Calu3 (cell line): Measurements from ENCODE around the gene SWI5. TPM values are rescaled to one million over a fixed set of nuclear protein-coding genes. Genes with fewer than 3 reads are reported as not detected.

Experiments
- BruUV-seq: library from RNA; stranded (reverse); fragments of 400-500 nt; replicated peaks from 2 replicates; lab custom pipeline; 2021; lab: Mats Ljungman, UMichigan
- CTCF ChIA-PET: fragments of 300-600 bp; sonication (Branson Sonifier 250); formaldehyde crosslinking; loops from one replicate; lab custom pipeline; 2022; ENCODE audit warnings: antibody characterized with exemption; lab: Charles Lee
- DNase-seq: peaks from one replicate; pipeline ENCODE4 v3.0.0; 2022
- H3K27ac Mint-ChIP-seq: one replicate; pipeline ENCODE4 v1.8.0; 2022; ENCODE audit warnings: mixed read lengths; ENCODE audit not compliant: unreplicated experiment
- H3K27me3 Mint-ChIP-seq: one replicate; pipeline ENCODE4 v1.8.0; 2022; ENCODE audit warnings: mixed read lengths; ENCODE audit not compliant: unreplicated experiment
- H3K36me3 Mint-ChIP-seq: one replicate; pipeline ENCODE4 v1.8.0; 2022; ENCODE audit warnings: mild to moderate bottlenecking, moderate library complexity, mixed read lengths; ENCODE audit not compliant: insufficient read depth, unreplicated experiment
- H3K4me1 Mint-ChIP-seq: one replicate; pipeline ENCODE4 v1.8.0; 2022; ENCODE audit warnings: mild to moderate bottlenecking, low read depth, mixed read lengths; ENCODE audit not compliant: unreplicated experiment
- H3K4me3 Mint-ChIP-seq: one replicate; pipeline ENCODE4 v1.8.0; 2022; ENCODE audit warnings: mild to moderate bottlenecking, low read depth, moderate library complexity, mixed read lengths; ENCODE audit not compliant: unreplicated experiment
- H3K9me3 Mint-ChIP-seq: one replicate; pipeline ENCODE4 v1.8.0; 2022; ENCODE audit warnings: low read depth, mixed read lengths; ENCODE audit not compliant: unreplicated experiment
- CTCF ChIP-seq: fragments of 200-600 bp; IDR thresholded peaks from one replicate; pipeline ENCODE4 v1.8.0; 2022; ENCODE audit warnings: antibody characterized with exemption; ENCODE audit not compliant: unreplicated experiment
- intact Hi-C: fragments of 100-400 bp; cut with micrococcal nuclease; formaldehyde crosslinking; loops from one replicate; pipeline ENCODE4 v1.10.0; 2022; ENCODE audit not compliant: unreplicated experiment
- total RNA-seq: library from RNA; stranded (reverse); gene quantifications from 2 replicates; pipeline ENCODE4 v1.2.3, GENCODE V29; 2022

Gene SWI5
- total RNA-seq, 1 experiment from 2014 or later = 9.6 TPM

- TF ChIP-seq CTCF = no peak
- Mint-ChIP-seq H3K4me1 (no peaks in the 10 kb centered on the region), H3K9me3 (no peaks in the 10 kb centered on the region), H3K36me3 (peaks cover 8% of the 10 kb centered on the region), H3K27me3 (no peaks in the 10 kb centered on the region), H3K4me3 (no peak overlapping the region), H3K27ac (no peak overlapping the region)
- no peak for DNase-seq
- intact Hi-C loops = no loop called here
- CTCF ChIA-PET = interaction anchor here (0.8 kb wide), 1 partner anchor 13 kb away, joined by 3 read pairs; the partner anchor contains the start of genes GOLGA2 and SWI5
- no TSS peak for BruUV-seq
Observed at GRCh38 chr9:128288273-128289004, 12.4 kb downstream of the SWI5 start.

GRCh38 chr9:128292009-128292408, 15.9 kb downstream of the SWI5 start:
- H3K27me3 Mint-ChIP-seq = no peaks in the 10 kb centered on the region
- no peak for TF ChIP-seq CTCF
- H3K4me3 Mint-ChIP-seq = no peak overlapping the region
- no TSS peak for BruUV-seq
- DNase-seq = no peak
- intact Hi-C loops = no loop called here
- H3K36me3 Mint-ChIP-seq = peaks cover 6% of the 10 kb centered on the region
- H3K27ac Mint-ChIP-seq = no peak overlapping the region
- no peaks in the 10 kb centered on the region for H3K4me1 Mint-ChIP-seq
- CTCF ChIA-PET = interaction anchor here (0.6 kb wide), 1 partner anchor 255 kb away, joined by 3 read pairs; no protein-coding TSS in a partner anchor
- no peaks in the 10 kb centered on the region for H3K9me3 Mint-ChIP-seq

GRCh38 chr9:128293091-128293490, 17.0 kb downstream of the SWI5 start:
- CTCF ChIA-PET = no interaction called here
- no TSS peak for BruUV-seq
- intact Hi-C loops = no loop called here

GRCh38 chr9:128294142-128294541, 18.1 kb downstream of the SWI5 start:
- no peak overlapping the region for H3K4me3 Mint-ChIP-seq
- CTCF ChIA-PET = interaction anchor here (1.8 kb wide), 1 partner anchor 68 kb away, joined by 7 read pairs; no protein-coding TSS in a partner anchor
- H3K27ac Mint-ChIP-seq = no peak overlapping the region
- H3K4me1 Mint-ChIP-seq = peaks cover 9% of the 10 kb centered on the region
- H3K9me3 Mint-ChIP-seq = no peaks in the 10 kb centered on the region
- H3K27me3 Mint-ChIP-seq = no peaks in the 10 kb centered on the region
- intact Hi-C loops = loop anchor here (2.0 kb wide), 1 partner anchor 47 kb away; the partner anchor contains the start of gene SLC27A4
- no TSS peak for BruUV-seq
- no peak for TF ChIP-seq CTCF
- no peak for DNase-seq
- H3K36me3 Mint-ChIP-seq = peaks cover 10% of the 10 kb centered on the region

More at GRCh38 chr9:128293091-128293490, 17.0 kb downstream of the SWI5 start:
- no peaks in the 10 kb centered on the region for H3K4me1 Mint-ChIP-seq
- no peak overlapping the region for H3K4me3 Mint-ChIP-seq
- no peaks in the 10 kb centered on the region for H3K27me3 Mint-ChIP-seq
- H3K36me3 Mint-ChIP-seq = peaks cover 4% of the 10 kb centered on the region
- H3K9me3 Mint-ChIP-seq = no peaks in the 10 kb centered on the region
- TF ChIP-seq CTCF = no peak
- H3K27ac Mint-ChIP-seq = no peak overlapping the region
- no peak for DNase-seq
